Ishikawa (cell line): ENCODE results near the gene CBARP.

ENCODE experiments used
- EP300 ChIP-seq: IDR thresholded peaks from 2 replicates; pipeline ENCODE4 v1.6.1; 2012; ENCODE audit warnings: borderline replicate concordance
- TF ChIP-seq, protein P1 (sequence below): IDR thresholded peaks from 2 replicates; pipeline ENCODE4 v1.6.1; 2012
- TF ChIP-seq, protein P2 (sequence below): IDR thresholded peaks from 2 replicates; pipeline ENCODE4 v1.6.1; 2012; ENCODE audit warnings: low read depth, mild to moderate bottlenecking

DNA sequence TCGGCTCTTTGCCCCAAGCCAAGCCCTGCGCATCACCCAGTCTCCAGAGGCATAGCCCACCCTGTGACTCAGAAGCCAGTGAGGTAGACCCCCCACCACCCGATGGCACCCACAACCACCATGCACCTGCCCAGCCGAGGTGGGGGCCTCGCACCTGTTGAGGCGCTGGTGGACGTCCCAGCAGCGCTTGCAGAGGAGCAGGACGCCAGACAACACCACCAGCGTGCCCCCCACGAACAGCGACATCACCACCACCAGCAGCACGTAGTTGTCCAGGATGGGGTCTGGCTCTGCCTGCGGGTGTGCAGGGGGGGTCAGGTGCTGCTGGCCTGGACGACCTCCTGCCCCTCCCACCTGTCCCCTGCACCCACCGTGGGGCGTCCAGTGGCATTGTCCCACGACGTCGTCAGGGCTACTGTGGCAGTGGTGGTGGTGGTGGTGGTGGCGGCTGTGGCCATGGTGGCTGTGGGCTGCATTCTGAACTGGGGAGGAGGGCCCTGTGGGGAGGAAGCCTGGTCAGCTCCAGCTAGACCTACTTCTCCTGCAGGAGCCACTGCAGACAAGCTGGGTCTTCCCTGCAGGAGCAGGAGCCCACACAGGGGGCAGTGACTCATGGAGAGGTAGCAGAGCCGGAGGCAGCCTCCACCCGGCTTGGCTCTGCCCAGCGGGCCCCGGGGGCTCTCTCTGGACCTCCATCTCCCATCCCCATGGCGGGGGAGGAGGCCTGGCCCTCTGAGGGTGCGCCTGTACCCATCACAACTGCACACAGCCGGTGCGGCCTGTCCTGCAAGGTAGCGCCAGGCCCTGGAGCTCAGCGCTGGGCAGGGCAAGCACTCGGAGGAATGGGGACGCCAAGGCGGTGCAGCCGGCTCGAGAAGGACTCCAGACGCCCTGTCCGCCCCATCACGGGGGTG is 1.9 kb downstream of the CBARP start:
- TF ChIP-seq, protein P1, sequence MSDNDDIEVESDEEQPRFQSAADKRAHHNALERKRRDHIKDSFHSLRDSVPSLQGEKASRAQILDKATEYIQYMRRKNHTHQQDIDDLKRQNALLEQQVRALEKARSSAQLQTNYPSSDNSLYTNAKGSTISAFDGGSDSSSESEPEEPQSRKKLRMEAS, result no peak
- TF ChIP-seq EP300, result no peak
- TF ChIP-seq, protein P2, sequence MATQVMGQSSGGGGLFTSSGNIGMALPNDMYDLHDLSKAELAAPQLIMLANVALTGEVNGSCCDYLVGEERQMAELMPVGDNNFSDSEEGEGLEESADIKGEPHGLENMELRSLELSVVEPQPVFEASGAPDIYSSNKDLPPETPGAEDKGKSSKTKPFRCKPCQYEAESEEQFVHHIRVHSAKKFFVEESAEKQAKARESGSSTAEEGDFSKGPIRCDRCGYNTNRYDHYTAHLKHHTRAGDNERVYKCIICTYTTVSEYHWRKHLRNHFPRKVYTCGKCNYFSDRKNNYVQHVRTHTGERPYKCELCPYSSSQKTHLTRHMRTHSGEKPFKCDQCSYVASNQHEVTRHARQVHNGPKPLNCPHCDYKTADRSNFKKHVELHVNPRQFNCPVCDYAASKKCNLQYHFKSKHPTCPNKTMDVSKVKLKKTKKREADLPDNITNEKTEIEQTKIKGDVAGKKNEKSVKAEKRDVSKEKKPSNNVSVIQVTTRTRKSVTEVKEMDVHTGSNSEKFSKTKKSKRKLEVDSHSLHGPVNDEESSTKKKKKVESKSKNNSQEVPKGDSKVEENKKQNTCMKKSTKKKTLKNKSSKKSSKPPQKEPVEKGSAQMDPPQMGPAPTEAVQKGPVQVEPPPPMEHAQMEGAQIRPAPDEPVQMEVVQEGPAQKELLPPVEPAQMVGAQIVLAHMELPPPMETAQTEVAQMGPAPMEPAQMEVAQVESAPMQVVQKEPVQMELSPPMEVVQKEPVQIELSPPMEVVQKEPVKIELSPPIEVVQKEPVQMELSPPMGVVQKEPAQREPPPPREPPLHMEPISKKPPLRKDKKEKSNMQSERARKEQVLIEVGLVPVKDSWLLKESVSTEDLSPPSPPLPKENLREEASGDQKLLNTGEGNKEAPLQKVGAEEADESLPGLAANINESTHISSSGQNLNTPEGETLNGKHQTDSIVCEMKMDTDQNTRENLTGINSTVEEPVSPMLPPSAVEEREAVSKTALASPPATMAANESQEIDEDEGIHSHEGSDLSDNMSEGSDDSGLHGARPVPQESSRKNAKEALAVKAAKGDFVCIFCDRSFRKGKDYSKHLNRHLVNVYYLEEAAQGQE, result no peak
